Left colon (tissue), 2 donors: ENCODE measurements around the gene KRT73. TPM values are rescaled to one million over a fixed set of nuclear protein-coding genes. Genes with fewer than 3 reads are reported as not detected.

Experiments used
- ATAC-seq: fragments of 200-7000 bp; cut with Tn5 transposase; one replicate; pipeline ENCODE4 v1.9.1; 2020; ENCODE audit warnings: mild to moderate bottlenecking, moderate library complexity
- DNase-seq, 2 donors: peaks; one replicate each; pipeline ENCODE4 v3.0.0-alpha.2; 2020
- intact Hi-C, 2 donors: fragments of 100-400 bp; cut with DNase I in 1 of 2; cut with micrococcal nuclease in 1 of 2; formaldehyde crosslinking; loops; one replicate each; pipeline versions ENCODE4 v1.11.2 to v1.14.0; 2022; cut with DNase I, micrococcal nuclease
- long read RNA-seq: library from polyadenylated mRNA; unstranded; transcript quantifications from one replicate; pipeline ENCODE4 v2.0.0, GENCODE V29; 2021
- total RNA-seq, 2 donors: library from RNA; stranded (reverse); fragmentation: NEBNext Ultra II Directional; extraction: Animal tissue kit (Norgen Biotek cat#: 25700); gene quantifications; one replicate each; pipeline ENCODE4 v1.2.1, GENCODE V29; 2021
- donor health status: DM: no; HTN: no; CAD: no.
- donor health status: DM: yes; HTN: yes; CAD: no.

KRT73 gene
- not detected for total RNA-seq
- long read RNA-seq: 0 reads

- no peak for ATAC-seq
- intact Hi-C loops: no loop called here
- no peak for DNase-seq
Measured at GRCh38 chr12:52618216-52618615, at the start of gene KRT73. TSS of gene KRT73 (minus strand) at chr12:52618559. CDS start at chr12:52618524, 35 bp downstream.

GRCh38 chr12:52667931-52668330, 49.6 kb upstream of the KRT73 start:
- ATAC-seq (no peak), DNase-seq (no peak)
- intact Hi-C loops: no loop called here

DNA sequence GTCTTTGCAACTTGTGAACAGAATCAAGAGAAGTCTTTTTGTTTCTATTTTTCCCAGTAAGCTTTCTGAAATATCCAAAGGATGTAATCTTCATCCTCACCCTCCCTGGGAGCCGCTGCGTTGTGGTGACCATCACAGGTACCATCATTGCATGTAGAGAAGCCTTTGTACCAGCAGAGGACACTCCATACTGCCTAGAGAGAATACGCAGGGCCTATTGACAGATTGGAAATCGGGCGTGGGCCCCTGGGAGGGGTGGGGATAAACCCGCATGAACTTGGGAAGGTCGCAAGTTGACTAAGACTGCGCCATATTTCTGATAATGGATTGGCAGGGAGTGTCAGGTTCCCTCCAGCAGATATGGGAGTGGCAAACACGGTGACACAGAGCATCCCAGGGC, 49.1 kb upstream of the KRT73 start:
- intact Hi-C loops: no loop called here
- DNase-seq: peak in 1 of 2 donors; percentile 11
- ATAC-seq: peak; percentile 69

DNA sequence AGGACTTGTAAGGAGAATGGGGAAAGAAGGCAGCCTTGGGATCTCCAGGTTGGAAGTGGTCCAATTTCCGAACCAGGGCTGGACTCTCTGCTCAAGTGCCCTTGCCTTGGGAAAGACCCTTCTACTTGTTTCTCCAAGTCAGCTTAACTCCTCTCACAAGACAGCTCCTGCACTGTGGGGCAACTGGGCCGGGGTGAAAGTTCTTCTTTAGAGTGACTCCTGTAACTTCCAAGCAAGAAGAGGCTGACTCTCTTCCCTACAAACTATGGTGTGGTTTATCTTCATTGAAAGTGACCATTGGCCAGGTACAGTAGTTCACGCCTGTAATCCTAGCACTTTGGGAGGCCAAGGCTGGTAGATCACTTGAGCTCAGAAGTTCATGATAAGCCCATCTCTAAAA, 48.1 kb upstream of the KRT73 start:
- DNase-seq (no peak), ATAC-seq (no peak)
- intact Hi-C loops: no loop called here

DNA sequence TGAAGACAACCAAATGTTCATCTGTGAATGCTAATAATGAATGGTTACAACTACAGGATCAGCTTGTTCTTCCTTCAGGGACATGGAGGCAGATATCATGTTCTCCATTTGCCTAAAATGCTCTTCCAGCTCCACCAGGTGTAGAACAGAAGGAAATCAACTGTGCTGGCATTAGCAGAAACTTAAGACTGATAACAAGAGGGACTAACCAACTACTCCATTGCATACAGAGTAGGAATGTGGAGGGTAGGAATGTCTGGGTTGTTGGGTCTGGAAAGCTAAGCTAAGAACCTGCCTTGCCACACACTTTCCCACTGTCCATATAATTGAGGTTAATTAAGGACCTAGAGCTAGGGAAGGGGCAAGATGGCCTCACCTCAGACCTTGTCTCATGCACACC, 45.1 kb upstream of the KRT73 start:
- no peak for ATAC-seq
- intact Hi-C loops: no loop called here
- DNase-seq: no peak

GRCh38 chr12:52662918-52663229, 44.5 kb upstream of the KRT73 start:
- no peak for ATAC-seq
- intact Hi-C loops: no loop called here
- no peak for DNase-seq

DNA sequence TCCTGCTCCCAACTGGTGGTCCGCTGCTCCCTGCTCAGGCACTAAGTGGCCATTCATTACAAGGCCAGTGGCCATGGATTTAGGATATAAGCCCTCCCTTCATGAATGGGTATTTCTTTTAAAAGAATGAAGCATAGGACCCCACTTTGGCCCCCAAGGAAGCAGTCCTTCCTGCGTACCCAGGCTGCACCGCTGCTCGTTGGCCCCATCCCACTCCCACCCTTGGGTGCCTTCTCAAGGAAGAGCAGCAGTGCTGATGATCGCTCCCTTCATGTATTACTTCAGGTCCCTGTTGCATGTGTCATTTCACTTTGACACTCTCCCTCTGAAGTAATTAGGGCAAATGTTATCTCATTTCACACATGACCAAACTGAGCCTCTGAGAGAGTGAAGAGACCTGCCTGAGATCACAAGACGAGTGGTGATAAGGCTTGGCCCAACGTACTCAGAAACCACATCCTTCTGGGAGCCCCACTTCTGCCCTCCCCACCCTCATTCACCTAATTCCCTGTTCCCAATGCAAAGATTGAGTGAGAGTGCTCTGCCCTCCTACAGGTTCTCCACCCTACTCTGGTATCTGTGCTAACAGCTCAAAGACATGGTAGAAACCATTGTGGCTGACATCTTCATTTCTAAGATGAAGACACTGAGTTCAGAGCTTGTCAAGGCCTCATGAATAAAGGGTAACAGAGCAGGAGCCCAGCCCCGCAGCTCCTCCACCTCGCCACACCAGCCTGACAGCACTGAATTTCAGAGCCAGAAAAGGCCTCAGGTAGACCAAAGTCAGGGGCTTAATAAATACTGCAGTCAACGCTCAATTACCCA, 43.9 kb upstream of the KRT73 start:
- no peak for DNase-seq
- no peak for ATAC-seq
- intact Hi-C loops: no loop called here

- intact Hi-C loops: no loop called here
- DNase-seq (no peak), ATAC-seq (no peak)
Measured at GRCh38 chr12:52661668-52662067, 43.3 kb upstream of the KRT73 start.

GRCh38 chr12:52660934-52661499, 42.7 kb upstream of the KRT73 start:
- intact Hi-C loops: no loop called here
- no peak for ATAC-seq

GRCh38 chr12:52659951-52660350, 41.6 kb upstream of the KRT73 start:
- DNase-seq (no peak), ATAC-seq (no peak)
- intact Hi-C loops: no loop called here

More at GRCh38 chr12:52660934-52661499, 42.7 kb upstream of the KRT73 start:
- no peak for DNase-seq

DNA sequence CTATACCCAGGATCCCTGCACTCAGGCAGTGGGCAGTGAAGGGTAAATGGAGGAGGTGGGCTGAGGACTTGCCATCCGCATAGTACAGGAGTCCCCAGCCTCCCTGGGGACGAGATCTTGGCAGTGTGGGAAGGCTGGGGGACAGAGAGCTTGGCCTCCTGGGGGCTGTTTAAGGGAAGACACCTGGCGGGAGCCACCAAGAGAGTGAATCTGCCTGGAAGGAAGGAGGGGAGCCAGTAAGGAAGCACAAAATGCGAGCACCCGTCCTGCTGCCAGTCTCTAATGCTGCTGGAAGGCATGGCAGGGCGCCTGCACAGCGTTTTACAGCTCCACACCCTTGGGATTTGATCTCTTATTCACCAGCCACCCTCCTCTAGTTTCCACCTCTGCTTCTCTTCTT, 41.0 kb upstream of the KRT73 start:
- DNase-seq: no peak
- intact Hi-C loops: no loop called here
- no peak for ATAC-seq

DNA sequence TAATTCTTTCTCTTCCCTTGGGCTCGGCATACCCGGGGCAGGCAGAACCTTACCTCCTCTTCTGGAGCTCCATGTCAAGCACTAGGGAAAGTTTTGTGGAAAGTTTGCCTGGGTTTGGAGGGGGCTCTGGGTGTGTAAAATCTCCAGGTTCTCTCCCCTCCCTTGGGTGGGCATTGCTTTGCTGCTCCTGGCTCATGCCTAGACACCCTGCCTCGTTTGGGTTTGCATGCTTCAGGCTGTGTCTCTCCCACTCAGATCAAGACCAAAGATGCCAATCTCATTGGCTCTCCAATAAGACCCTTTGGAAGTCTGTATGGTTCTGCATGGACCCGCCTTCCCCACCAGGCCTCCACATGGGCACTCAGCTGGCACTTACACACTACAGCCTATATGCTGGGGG, 39.8 kb upstream of the KRT73 start:
- DNase-seq: no peak
- no peak for ATAC-seq
- intact Hi-C loops: no loop called here

- ATAC-seq (no peak), DNase-seq (no peak)
- intact Hi-C loops: no loop called here
Measured at GRCh38 chr12:52657250-52657902, 39.0 kb upstream of the KRT73 start.

- DNase-seq (no peak), ATAC-seq (no peak)
- intact Hi-C loops: no loop called here
Measured at GRCh38 chr12:52656616-52657015, 38.3 kb upstream of the KRT73 start.

DNA sequence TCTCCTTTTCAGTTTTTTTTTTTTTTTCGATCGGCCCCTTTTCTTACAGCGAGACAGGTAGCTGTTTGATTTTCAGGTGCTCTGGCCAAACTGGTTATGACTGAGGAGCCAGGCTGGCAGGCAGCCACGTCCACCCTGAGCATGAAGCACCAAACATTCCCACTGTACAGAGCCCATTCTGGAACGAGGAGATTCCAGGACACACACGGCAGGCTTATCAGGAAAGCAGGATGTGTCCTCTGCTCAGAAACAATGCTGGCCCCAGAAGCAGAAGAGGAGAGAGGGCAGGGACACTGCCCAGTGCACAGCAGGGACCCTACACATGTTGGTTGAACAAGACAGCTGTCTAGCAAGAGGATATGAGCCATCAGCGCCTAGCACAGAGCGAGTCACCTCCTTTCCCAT, 37.4 kb upstream of the KRT73 start:
- DNase-seq: no peak
- intact Hi-C loops: no loop called here
- no peak for ATAC-seq

DNA sequence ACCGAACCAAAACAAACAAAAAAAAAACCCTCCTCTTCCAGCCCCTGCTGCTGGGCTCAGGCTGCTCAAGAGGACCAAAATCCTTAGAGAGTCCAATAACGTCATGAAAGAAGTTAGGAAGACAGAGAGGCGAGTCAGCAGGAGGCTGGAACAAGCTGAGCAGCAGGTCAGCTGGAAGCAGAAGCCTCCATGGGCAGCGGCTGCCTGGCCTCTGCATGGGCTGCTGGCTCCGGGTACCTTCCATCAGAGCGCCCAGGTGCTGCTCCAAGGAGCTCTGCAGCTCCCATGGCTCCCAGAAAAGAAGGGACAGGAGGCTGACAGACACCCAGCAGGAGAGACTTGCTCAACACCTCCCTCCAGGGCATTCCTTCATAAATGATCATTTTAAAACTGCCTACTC, 36.9 kb upstream of the KRT73 start:
- ATAC-seq (no peak), DNase-seq (no peak)
- intact Hi-C loops: no loop called here

DNA sequence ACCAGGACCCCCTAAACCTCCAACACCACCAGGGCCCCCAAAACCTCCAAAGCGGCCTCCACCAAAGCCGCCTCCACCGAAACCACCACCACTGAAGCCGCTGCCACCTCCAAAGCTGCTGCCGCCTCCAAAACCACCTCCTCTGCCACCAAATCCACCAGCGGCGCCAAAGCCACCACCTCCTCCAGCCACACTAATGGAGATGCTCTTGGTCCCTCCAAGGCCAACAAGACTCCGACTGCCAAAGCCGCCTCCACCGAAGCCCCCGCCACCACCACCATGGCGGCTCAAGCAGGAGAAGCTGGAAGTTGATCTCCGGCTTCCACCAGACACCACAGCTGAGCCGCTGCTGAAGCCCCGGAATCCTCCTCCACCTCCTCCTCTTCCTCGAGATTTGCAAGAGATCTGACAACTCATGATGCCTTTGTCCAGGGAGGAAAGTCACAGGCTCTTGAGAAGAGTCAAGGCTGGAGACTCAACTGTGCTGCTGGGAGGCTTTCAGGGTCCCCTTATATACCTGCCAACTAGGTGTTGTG, 33.4 kb upstream of the KRT73 start, which contains the start of gene KRT2:
KRT2 (minus strand) TSS at position 486 of the 536 bp plus-strand sequence; CDS start at position 417, 69 bp downstream.
- DNase-seq: no peak
- ATAC-seq: no peak
- intact Hi-C loops: no loop called here

- ATAC-seq (peak; percentile 63), DNase-seq (peak; percentile 7 to 45)
- intact Hi-C loops: no loop called here
Measured at GRCh38 chr12:52650520-52651081, 32.2 kb upstream of the KRT73 start.

GRCh38 chr12:52649066-52649465, 30.7 kb upstream of the KRT73 start:
- no peak for ATAC-seq
- DNase-seq: no peak
- intact Hi-C loops: no loop called here
